HG02798 (cell line): ENCODE results near the gene PPT1.
"Not testable (repeated sequence)": the region's sequence is repeated elsewhere in the genome, so short reads cannot be mapped to it uniquely, and the experiment has no call there.

Experiments used
- ATAC-seq: cut with Tn5 transposase; IDR thresholded peaks from one replicate; pipeline ENCODE4 v1.9.1; 2021; ENCODE audit warnings: mild to moderate bottlenecking; ENCODE audit not compliant: unreplicated experiment, poor library complexity

Gene PPT1

DNA sequence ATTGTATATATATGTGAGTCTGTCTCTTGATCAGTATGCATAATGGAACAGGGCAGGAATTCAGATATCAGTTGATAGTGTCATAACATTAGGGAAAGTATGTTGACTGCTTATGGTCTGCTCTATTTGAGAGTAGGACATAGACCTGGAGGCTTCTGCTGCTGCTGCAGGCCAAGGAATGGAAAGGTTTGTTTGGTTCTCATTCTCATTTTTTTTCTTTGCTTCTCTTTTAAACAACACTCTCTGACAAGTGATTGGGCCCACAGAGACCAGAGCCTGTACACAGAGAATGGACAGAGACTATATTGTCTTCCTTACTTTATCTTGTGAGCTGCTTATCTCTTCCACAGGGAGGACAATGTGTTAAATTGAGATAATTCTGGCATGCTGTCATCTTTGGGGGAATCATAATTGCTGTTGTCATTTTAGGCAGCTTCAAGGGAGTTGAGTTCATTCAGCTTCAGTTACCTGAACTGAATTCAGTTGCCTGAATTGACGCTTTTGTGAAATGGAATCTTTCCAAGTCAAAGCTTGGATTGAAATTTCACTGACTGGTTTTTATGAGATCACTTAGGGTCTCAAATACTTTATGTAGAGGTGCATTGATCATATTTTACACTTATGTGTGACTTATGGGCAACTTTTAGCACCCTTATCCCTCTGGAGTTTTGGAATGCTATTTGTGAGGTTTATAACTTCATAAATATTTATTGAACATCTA lies 39.6 kb downstream of the PPT1 start:
- no peak for ATAC-seq

DNA sequence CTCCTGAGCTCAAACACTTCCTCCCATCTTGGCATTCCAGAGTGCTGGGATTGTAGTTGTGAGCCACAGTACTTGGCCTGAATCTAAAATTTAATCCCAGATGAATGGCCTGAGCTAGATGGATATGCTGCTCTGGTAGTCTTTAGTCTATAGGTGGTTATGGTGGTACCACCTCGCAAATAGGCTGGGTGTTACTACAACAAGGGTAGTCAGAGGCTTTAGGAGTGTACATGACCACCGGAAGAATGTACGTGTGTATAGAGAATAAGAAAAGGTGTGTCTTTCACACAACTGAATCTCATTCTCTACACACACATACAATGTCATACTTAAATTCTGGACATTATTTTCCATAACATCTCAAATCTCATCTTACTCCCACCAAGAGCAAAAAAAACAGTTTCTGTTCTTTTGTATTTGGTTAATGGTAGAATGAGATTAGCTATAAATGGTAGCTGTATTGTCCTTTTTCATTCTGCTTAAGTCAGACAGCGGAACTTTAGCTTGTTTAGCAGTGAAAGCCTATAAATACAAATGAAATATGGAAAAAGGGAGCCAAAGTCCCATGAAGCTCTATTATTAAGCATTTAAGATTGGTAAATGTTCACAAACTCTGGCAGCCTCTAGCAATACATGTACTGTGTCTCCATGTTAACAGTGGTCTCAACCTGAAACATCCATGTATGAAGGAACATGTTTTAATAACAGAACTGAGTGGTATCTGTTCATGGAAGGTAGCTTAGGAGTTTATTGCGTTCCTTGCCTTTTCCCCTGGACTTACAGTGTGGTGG lies 40.3 kb downstream of the PPT1 start:
- ATAC-seq = no peak

DNA sequence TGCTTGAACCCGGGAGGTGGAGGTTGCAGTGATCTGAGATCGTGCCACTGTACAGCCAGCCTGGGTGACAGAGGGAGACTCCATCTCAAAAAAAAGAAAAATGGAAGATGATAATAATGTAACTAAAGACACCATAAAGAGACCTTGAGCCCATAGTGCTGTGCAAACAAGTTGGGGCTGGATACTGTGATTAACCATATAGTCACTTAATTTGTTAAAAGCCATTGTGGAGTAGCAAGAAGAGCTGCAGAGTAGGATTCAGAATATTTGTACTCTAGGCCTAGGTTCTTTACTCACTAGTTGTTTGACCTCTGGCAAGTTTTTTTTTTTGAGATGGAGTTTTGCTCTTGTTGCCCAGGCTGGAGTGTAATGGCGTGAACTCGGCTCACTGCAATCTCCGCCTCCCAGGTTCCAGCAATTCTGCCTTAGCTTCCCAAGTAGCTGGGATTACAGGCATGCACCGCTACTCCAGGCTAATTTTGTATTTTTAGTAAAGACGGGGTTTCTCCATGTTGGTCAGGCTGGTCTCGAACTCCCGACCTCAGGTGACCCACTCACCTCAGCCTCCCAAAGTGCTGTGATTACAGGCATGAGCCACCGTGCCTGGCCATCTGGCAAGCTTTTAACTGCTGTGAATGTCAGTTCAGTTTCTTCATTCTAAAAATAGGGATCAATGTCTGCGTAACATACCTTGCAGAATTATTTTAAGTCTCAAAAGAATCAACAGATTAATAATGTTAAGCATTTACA lies 43.7 kb downstream of the PPT1 start:
- no peak for ATAC-seq

DNA sequence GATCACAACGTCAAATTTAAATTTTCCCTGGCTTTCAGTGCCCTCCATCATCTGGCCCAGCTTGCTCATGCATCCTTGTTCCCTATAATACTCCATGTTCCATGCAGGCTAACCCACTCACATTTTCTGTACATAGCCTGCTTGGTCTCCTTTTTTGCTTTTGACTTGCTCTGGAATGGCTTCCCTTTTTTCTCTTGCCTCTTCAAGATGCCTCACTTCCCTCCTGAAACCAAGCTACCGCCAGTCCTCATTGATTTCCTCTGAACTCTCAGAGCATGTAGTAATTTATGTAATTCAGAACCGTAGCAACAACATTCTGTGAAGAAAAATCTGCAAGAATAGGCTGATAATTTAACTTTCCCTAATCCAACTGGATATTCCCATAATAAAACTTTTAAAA lies 46.2 kb downstream of the PPT1 start:
- ATAC-seq = no peak

DNA sequence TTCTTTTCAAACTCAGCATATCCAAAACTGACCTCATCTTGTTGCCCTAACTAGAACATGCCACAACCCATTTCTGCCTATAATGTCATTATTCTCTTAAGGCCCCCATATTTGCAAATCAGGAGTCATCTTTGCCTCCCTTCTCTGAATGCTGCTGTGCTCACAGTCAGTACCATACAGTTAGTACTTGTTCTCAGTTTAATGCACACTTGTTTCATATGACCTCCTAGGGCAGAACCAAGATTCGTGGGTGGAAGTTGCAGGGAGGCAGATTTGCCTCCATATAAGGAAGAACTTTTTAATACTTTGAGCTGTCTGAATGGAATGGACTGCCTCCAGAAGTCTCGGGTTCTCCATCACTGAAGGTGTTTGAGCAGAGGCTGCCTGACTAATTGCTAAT lies 47.3 kb downstream of the PPT1 start:
- no peak for ATAC-seq

DNA sequence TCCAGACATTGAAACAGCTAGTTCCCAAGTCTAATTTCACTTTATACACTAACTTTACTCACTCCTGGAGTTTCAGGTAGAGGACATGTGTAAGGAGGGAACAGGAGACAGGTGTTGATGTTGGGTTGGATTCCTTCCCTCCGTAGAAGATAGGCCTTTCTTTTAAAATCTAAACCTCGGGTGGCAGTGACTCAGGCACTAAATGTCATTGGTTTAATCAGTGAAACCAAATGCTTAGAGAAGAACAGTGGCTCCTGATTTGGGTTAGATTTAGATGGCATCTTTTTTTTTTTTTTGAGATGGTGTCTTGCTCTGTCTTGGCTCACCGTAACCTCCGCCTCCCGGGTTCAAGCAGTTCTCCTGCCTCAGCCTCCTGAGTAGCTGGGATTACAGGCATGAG lies 49.3 kb downstream of the PPT1 start:
- ATAC-seq = no peak

DNA sequence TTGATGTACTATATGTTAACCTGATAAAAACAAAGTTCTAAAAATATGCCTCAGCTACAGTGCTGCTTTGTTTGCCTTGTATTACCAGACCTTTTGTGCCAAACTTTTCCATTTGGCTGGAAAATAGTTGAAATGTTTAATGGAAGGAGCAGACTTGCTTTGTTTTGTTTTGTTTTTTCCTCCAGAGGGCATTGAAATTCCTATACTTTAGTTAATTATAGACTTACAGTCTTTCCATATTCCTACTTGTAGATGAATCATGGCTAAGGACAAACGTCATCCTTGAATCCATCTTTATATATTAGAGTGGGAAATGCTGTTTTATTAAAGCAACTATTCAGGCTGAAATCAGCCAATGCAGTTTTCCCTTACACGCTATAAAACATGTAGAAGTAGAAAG lies 49.8 kb downstream of the PPT1 start:
- ATAC-seq = no peak

DNA sequence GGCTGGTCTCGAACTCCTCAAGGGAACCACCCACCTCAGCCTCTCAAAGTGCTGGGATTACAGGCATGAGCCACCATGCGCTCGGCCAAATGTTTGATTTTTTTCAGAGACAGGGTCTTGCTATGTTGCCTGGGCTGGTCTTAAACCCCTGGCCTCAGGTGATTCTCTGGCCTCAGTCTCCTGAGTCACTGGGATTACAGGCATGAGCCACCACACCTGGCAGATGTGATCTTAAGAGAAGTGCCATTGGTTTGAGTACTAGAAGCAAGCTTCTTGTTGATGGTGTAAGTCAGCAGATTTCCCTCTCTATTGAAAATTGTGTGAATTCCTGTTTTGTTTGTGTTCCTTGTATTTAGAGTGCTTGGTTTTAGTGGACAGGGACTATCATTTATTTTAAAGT lies 51.3 kb downstream of the PPT1 start:
- ATAC-seq = no peak

DNA sequence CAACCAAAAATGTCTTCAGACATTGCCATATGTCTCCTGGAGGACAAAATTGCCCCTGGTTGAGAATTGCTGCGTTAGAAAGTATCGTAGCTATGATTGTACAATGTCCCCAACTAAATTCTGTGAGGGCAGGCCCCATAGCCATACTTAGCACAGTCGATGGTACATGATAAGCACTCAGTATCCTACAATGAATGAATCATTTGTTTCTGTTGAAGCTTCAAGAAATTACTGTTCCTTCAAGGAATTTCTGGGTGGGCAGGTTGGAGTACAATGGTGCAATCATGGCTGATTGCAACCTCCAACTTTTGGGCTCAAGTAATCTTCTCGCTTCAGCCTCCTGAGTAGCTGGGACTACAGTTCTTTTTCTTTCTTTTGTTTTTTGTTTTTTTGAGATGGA lies 51.9 kb downstream of the PPT1 start:
- no peak for ATAC-seq

DNA sequence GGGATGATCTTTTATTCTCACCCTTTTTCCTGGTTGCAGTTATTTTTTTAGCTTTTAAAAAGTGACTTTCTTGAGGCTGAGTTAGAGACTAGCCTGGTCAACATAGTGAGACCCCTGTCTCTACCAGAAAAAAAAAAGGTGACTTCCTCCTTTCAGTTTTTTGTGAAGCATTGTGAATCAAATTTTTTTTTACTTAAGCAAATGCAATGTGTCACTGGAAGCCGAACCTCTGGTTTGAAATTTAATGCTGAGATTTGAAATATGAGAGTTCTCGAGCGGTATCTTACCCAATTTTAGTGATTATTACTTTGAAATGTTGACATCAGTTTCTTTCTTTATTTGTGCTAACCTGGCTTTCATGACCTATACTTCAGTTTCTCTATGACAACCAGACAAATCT lies 52.9 kb downstream of the PPT1 start:
- ATAC-seq = no peak

DNA sequence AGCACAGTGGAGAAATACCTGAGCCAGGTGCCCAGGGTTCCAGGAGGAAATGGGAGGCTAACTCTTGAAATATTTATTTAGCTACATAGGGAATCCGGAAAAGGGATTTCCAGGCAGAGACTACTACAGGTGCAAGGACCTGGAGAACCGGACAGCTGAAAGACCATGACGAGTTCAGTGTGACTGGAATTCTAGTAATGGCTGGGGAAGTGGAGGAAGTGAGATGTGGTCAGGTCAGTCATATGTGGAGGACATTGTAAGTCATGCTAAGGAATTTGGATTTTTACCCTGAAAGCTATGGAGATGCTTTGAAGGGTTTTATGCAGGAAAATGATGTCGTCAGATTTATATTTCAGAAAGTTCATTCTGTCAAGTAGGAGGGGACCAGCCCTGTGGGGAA lies 54.7 kb downstream of the PPT1 start:
- ATAC-seq = no peak

DNA sequence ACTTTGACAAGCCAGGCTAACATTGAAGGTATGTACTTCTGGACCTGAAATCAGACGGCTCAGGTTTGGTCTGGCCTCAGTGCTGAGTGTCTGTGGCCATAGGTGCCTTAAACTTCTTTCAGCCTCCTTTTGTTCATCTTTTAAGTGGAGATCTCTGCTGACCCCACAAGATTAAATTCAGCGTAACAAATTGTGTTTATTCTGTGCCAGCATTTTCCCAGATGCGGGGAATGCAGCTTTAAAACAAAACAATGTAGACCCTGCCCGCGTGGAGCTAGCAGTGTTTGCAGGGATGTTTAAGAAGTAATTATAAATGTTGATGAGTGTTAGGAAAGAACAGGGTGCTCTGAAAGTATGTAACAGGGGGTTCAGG lies 55.6 kb downstream of the PPT1 start:
- no peak for ATAC-seq

DNA sequence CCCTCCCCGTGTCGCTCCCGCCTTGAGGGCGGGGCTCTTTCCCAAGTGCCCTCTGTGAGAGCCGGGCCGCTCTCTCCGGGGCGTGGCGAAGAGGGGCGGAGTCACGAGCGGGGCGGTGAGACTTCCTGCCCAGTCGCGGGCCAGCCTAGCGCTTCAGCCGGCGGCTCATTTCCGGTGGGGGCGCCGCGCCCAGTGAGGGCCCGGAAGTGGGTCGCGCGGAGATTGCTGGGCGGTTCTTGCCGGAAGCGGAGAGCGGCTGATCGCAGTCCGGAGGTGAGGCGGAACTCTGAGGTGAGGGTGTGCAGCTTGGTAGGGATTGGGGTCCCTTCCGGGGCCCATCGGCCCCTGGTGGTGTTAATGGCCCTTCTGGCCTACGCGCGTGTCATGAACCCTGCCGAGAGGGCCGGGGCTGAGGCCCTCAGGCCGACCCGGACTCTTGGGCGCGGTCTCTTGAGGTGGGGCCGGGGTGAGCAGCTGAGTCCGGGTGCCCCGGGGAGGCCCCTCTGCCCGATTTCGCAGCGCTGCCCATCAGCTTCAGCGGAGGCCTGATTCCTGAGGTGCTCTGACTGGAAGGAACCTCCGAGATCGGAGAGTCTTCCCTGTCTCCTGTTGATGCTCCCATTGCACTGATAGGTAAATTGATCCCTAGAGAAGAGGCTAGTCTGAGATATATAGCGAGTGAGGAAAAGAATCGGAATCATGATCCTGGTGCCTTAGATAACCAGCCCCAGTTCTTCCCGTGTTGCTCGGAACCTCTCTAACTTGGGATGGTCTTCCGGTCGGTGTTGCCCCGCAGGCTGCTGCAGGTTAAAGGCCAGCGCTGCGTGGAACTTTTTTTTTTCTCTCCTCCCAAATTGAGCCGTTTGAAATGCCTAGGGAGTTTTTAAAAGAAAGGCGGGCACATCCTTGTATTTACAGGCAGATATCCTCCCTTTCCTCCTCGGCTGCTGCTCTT lies 56.3 kb downstream of the PPT1 start, which contains the start of gene CAP1:
Gene CAP1, plus strand, starts transcription at position 219 of the 955 bp plus-strand sequence. CDS start 18,618 bp downstream, outside the sequence.
- peak; percentile 89 for ATAC-seq

DNA sequence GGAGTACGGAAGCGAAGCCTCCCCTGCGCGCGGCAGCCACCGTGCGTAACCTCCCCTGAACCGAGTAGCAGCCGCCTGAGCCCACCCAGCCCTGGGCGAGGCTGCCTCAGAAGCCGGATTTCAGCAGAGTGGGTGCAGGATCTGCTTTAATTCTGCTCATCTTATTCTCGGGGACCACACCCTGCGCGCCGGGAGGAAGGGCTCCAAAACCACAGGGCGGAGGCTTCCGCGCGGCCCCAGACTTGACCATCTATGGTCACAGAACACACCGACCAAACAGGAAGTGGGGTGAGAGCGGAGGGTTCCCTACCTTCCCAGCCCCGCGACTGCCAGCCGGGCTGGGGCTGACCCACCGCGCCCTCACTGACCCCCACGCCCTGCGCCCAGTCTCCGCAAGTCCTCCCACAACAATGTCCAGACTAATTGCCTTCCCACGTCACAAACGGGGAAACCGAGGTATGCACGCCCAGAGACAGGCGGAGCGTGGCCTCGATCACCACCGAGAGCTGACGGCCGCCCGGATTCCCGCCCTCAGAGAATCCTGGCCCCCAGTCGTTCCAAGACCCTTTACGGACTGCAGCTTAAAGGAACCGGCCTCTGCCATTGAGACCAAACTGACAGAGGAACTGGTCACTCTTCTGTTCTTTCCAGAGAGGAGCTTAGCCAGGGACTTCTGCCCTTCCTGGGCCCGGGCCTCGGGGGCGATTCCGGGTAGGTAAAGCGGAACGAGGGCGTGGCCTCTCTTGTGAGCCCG lies 57.1 kb downstream of the PPT1 start:
- peak; percentile 64 for ATAC-seq

DNA sequence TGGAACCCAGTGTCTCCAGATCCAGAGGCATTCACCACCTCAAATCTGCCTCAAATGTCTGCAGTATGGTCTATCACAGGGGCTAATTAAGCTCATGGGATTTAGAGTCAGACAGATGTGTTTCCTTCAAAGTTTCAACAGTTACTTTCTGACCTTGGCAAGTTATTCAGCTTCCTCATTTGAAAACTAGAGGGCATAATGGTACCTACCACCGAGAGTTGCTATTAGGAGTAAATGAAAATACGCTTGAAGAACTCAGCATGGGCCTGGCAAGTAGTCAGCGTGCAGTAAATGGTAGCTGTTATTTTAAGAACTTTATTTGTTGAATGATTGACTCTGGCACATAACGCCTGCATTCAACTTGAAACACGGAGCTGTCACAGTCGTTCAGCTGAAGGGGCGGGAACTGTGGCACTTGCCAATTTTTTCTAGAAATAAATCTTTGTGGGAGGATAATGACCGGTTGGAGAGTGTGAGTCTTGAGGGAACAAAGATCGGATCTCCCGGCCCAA lies 57.8 kb downstream of the PPT1 start:
- ATAC-seq = no peak

DNA sequence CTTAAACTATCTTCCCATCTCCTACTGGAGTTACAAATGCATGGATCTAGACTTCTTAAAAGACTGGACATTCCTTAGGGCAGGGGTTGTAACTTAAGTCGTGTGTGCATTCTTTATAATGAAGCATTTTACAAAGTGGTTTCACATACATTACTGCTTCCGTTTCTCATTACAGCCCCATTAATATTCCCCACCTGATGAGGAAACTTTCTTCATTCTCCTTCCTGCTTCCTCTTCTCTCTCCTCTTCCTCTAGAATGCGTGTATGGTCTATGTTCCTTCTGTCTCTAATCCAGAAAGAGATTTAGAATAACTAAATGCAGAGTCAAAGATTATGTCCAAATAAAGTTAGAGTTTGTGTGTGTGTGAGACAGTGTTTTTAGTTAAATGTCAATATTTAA lies 58.4 kb downstream of the PPT1 start:
- ATAC-seq = no peak

DNA sequence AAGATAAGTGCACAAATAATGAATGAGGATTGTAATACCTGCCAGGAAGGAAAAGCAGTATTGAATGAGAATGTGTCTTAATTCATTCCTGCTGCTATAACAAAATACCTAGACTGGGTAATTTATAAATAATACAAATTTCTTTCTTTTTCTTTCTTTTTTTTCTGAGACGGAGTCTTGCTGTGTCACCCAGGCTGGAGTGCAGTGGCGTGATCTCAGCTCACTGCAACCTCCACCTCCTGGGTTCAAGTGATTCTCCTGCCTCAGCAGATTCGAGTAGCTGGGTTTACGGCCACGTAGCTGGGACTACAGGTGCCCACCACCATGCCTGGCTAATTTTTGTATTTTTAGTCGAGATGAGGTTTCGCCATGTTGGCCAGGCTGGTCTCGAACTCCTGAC lies 59.8 kb downstream of the PPT1 start:
- not testable (repeated sequence) for ATAC-seq

DNA sequence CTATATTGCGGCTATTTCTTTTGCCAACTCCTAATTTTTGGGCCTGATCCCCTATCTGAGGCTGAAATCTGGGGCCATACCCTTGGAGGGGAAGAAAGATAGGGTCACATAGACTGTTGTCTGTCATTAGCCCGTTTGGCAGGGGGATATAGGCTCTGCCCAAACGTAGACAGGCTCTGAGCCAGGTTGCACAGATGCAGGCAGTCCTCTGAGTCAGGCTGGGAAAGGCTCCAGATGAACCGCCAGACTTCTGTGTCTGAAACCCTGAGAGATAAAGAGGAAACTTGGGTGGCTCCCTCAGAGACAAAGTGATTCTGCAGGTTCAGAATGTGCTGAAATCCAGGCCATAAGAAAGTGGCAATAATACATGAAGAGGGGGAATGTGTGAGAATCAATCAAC lies 60.5 kb downstream of the PPT1 start:
- no peak for ATAC-seq

DNA sequence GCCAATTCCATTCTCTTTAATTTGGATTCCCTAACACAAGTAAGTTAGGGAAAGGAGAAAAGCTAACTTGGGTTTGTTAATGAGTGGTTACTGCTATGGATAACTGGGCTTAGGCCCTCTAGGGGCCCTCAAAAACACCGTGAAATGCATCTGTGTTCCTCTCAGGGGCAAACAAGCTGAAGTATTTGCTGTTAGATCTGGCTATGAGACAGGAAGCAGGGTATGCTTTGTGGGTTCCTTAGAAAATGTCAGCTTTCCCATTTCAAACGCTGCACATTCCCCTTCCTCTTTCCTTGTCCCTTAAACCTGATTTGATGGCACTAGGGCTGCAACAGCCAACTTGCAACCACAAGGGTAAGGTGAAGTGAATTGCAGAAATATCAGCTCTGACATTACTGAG lies 62.2 kb downstream of the PPT1 start:
- ATAC-seq = no peak
